H9 (cell line): ENCODE data around the gene BAIAP2L1. TPM values are rescaled to one million over a fixed set of nuclear protein-coding genes. Genes with fewer than 3 reads are reported as not detected.

Experiments used
- DNase-seq: peaks from one replicate; pipeline ENCODE4 v3.0.0-alpha.2; 2017
- H2AFZ ChIP-seq: one replicate; pipeline ENCODE4 v1.6.1; 2013; ENCODE audit warnings: mild to moderate bottlenecking, low read length, control low read depth, moderate library complexity
- H2AK5ac ChIP-seq: 2 replicates; pipeline ENCODE4 v1.6.1; 2013; ENCODE audit warnings: low read length, control low read depth, mixed read lengths; ENCODE audit not compliant: insufficient read length
- H2BK120ac ChIP-seq: one replicate; pipeline ENCODE4 v1.6.1; 2013; ENCODE audit warnings: low read depth, mild to moderate bottlenecking, low read length, control low read depth, inconsistent platforms; ENCODE audit not compliant: poor library complexity, severe bottlenecking
- H2BK12ac ChIP-seq: 2 replicates; pipeline ENCODE4 v1.6.1; 2013; ENCODE audit warnings: low read length, control low read depth, mixed read lengths, low read depth; ENCODE audit not compliant: insufficient read length
- H2BK15ac ChIP-seq: 2 replicates; pipeline ENCODE4 v1.6.1; 2013; ENCODE audit warnings: low read depth, low read length, control low read depth
- H2BK20ac ChIP-seq: one replicate; pipeline ENCODE4 v1.6.1; 2013; ENCODE audit warnings: low read depth, mild to moderate bottlenecking, low read length, control low read depth, inconsistent platforms; ENCODE audit not compliant: poor library complexity, severe bottlenecking
- H2BK5ac ChIP-seq: 2 replicates; pipeline ENCODE4 v1.6.1; 2013; ENCODE audit warnings: low read length, control low read depth, mixed read lengths; ENCODE audit not compliant: insufficient read length
- H3K14ac ChIP-seq: 2 replicates; pipeline ENCODE4 v1.6.1; 2013; ENCODE audit warnings: low read length, control low read depth; ENCODE audit not compliant: insufficient read depth
- H3K18ac ChIP-seq: 2 replicates; pipeline ENCODE4 v1.6.1; 2013; ENCODE audit warnings: low read depth, mild to moderate bottlenecking, mixed read lengths, low read length, control low read depth; ENCODE audit not compliant: insufficient read length
- H3K23ac ChIP-seq: 2 replicates; pipeline ENCODE4 v1.6.1; 2013; ENCODE audit warnings: low read length, control low read depth, mixed read lengths, low read depth; ENCODE audit not compliant: insufficient read length
- H3K23me2 ChIP-seq: 2 replicates; pipeline ENCODE4 v1.6.1; 2013; ENCODE audit warnings: low read depth, mild to moderate bottlenecking, mixed read lengths, low read length, control low read depth; ENCODE audit not compliant: insufficient read length, poor library complexity, severe bottlenecking
- H3K27ac ChIP-seq: 2 replicates; pipeline ENCODE4 v1.5.1; 2013; ENCODE audit warnings: low read length, control low read depth, mixed read lengths, low read depth; ENCODE audit not compliant: insufficient read length
- H3K27me3 ChIP-seq: 2 replicates; pipeline ENCODE4 v1.6.1; 2013; ENCODE audit warnings: low read length, control low read depth, inconsistent platforms; ENCODE audit not compliant: insufficient read depth
- H3K4ac ChIP-seq: 2 replicates; pipeline ENCODE4 v1.6.1; 2013; ENCODE audit warnings: low read depth, mild to moderate bottlenecking, control low read depth, inconsistent platforms, low read length, moderate library complexity
- H3K4me1 ChIP-seq: 2 replicates; pipeline ENCODE4 v1.6.1; 2013; ENCODE audit warnings: low read length, control low read depth, inconsistent platforms; ENCODE audit not compliant: insufficient read depth
- H3K4me2 ChIP-seq: 2 replicates; pipeline ENCODE4 v1.6.1; 2013; ENCODE audit warnings: low read length, control low read depth, mixed read lengths; ENCODE audit not compliant: insufficient read length, insufficient read depth
- H3K56ac ChIP-seq: 2 replicates; pipeline ENCODE4 v1.6.1; 2013; ENCODE audit warnings: low read depth, mild to moderate bottlenecking, mixed read lengths, low read length, control low read depth; ENCODE audit not compliant: insufficient read length
- H3K79me1 ChIP-seq: 2 replicates; pipeline ENCODE4 v1.6.1; 2013; ENCODE audit warnings: low read depth, mild to moderate bottlenecking, moderate library complexity, low read length, control low read depth, inconsistent platforms; ENCODE audit not compliant: insufficient read depth, poor library complexity, severe bottlenecking
- H3K79me2 ChIP-seq: 2 replicates; pipeline ENCODE4 v1.6.1; 2013; ENCODE audit warnings: low read length, control low read depth, inconsistent platforms; ENCODE audit not compliant: insufficient read depth
- H3K9ac ChIP-seq: 2 replicates; pipeline ENCODE4 v1.6.1; 2013; ENCODE audit warnings: low read length, control low read depth, mixed read lengths; ENCODE audit not compliant: insufficient read length; ENCODE audit errors: extremely low read depth
- H3K9me3 ChIP-seq: one replicate; pipeline ENCODE4 v1.6.1; 2013; ENCODE audit warnings: low read depth, low read length, inconsistent platforms; ENCODE audit not compliant: control insufficient read depth
- H3T11ph ChIP-seq: one replicate; pipeline ENCODE4 v1.6.1; 2013; ENCODE audit warnings: mild to moderate bottlenecking, low read length, control low read depth, inconsistent platforms
- H4K20me1 ChIP-seq: one replicate; pipeline ENCODE4 v1.6.1; 2013; ENCODE audit not compliant: control insufficient read depth, insufficient read length, insufficient read depth
- H4K5ac ChIP-seq: 2 replicates; pipeline ENCODE4 v1.6.1; 2013; ENCODE audit warnings: low read depth, mild to moderate bottlenecking, mixed read lengths, low read length, control low read depth; ENCODE audit not compliant: insufficient read length
- H4K8ac ChIP-seq: replicated peaks from 2 replicates; pipeline ENCODE4 v1.6.1; 2013; ENCODE audit warnings: low read length, control low read depth, mixed read lengths, low read depth; ENCODE audit not compliant: insufficient read length
- H4K91ac ChIP-seq: 2 replicates; pipeline ENCODE4 v1.6.1; 2013; ENCODE audit warnings: low read depth, mild to moderate bottlenecking, moderate library complexity, mixed read lengths, low read length, control low read depth; ENCODE audit not compliant: insufficient read length
- H3K27ac Mint-ChIP-seq, 3 experiments: 2 replicates in 2 of 3; 3 replicates in 1 of 3; pipeline ENCODE4 v1.8.0; 2020 to 2021; ENCODE audit warnings: mixed read lengths in 3 of 3, mild to moderate bottlenecking in 1 of 3, moderate library complexity in 1 of 3
- H3K27me3 Mint-ChIP-seq: 2 replicates; pipeline ENCODE4 v1.8.0; 2021; ENCODE audit warnings: low read depth, mild to moderate bottlenecking, moderate library complexity, mixed read lengths
- H3K36me3 Mint-ChIP-seq, 3 experiments: 2 replicates in 2 of 3; 3 replicates in 1 of 3; pipeline ENCODE4 v1.8.0; 2020 to 2021; ENCODE audit warnings: low read depth in 3 of 3, mixed read lengths in 3 of 3; ENCODE audit not compliant: insufficient read depth in 1 of 3
- H3K4me1 Mint-ChIP-seq, 2 experiments: 2 replicates each; pipeline ENCODE4 v1.8.0; 2020; ENCODE audit warnings: mixed read lengths in 2 of 2
- H3K4me3 Mint-ChIP-seq, 2 experiments: 2 replicates in 1 of 2; 3 replicates in 1 of 2; pipeline ENCODE4 v1.8.0; 2020 to 2021; ENCODE audit warnings: mild to moderate bottlenecking in 2 of 2, mixed read lengths in 2 of 2, moderate library complexity in 1 of 2
- H3K9me3 Mint-ChIP-seq, 2 experiments: 2 replicates in 1 of 2; 3 replicates in 1 of 2; pipeline ENCODE4 v1.8.0; 2020; ENCODE audit warnings: mild to moderate bottlenecking in 2 of 2, mixed read lengths in 2 of 2, moderate library complexity in 1 of 2
- CTCF ChIP-seq: fragments of 200-600 bp; sonication (generic); conservative IDR thresholded peaks from 3 replicates; pipeline ENCODE4 v1.8.0; 2021; ENCODE audit warnings: antibody characterized with exemption, mild to moderate bottlenecking
- WGBS: extraction: QIAGEN DNeasy Blood & Tissue Kit; methylation state at CpG from one replicate; pipeline ENCODE4 v1.1.7; 2013; ENCODE audit warnings: missing lambda C conversion rate, low lambda C conversion rate, mixed read lengths; ENCODE audit not compliant: insufficient read length; ENCODE audit errors: extremely low coverage; 5-methylcytosine and 5-hydroxymethylcytosine counted together
- total RNA-seq: library from RNA; stranded (reverse); gene quantifications from 2 replicates; pipeline ENCODE4 v1.2.1, GENCODE V29; 2021

Gene BAIAP2L1
- total RNA-seq, 1 experiment from 2014 or later, result 25.9 TPM

- Histone ChIP-seq H4K20me1 (no peaks in the 10 kb centered on the region), H4K5ac (no peak overlapping the region), H2BK12ac (no peak overlapping the region), H3K14ac (no peak overlapping the region), H3K4me2 (no peak overlapping the region), H3K23ac (no peak overlapping the region), H3K18ac (no peak overlapping the region), H3K9ac (no peak overlapping the region), H2AFZ (no peak overlapping the region), H3K4ac (no peak overlapping the region), H2BK20ac (no peak overlapping the region), H2BK5ac (no peak overlapping the region), H3T11ph (no peak overlapping the region), H3K27me3 (no peaks in the 10 kb centered on the region), H3K79me2 (no peaks in the 10 kb centered on the region), H3K79me1 (no peaks in the 10 kb centered on the region), H3K27ac (no peak overlapping the region), H4K91ac (no peak overlapping the region), H2BK15ac (no peak overlapping the region), H3K56ac (no peak overlapping the region), H2AK5ac (no peak overlapping the region), H3K4me1 (no peaks in the 10 kb centered on the region), H3K23me2 (peaks cover 5% of the 10 kb centered on the region), H4K8ac (no peak overlapping the region), H3K9me3 (no peaks in the 10 kb centered on the region), H2BK120ac (no peak overlapping the region)
- Mint-ChIP-seq H3K9me3 (no peaks in the 10 kb centered on the region), H3K27ac (no peak overlapping the region), H3K36me3 (no peaks in the 10 kb centered on the region), H3K4me3 (no peak overlapping the region), H3K27me3 (peaks cover 2% of the 10 kb centered on the region), H3K4me1 (peaks cover 9% of the 10 kb centered on the region in 2 experiments)
- no CpG with 5 or more reads among the region's 5 CpGs for WGBS
- no peak for TF ChIP-seq CTCF
- no peak for DNase-seq
Measured at GRCh38 chr7:98276241-98276761, 124.6 kb downstream of the BAIAP2L1 start.
